ENCODE measurements around the gene LZTS2.
"Not testable (repeated sequence)": the region's sequence is repeated elsewhere in the genome, so short reads cannot be mapped to it uniquely, and the experiment has no call there.

Gene LZTS2

DNA sequence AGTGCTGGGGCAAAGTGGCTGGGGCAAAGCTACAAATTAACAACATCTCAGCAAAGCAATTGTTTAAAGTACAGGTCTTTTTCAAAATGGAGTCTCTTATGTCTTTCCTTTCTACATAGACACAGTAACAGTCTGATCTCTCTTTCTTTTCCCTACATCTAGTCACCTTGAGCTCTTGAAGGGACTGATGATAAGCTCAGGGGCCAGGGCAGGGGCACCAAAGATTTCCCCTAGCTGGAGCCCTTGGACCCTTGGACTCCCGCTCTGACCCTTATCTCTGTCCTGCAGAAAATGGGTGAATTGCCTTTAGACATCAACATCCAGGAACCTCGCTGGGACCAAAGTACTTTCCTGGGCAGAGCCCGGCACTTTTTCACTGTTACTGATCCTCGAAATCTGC, 34.8 kb downstream of the LZTS2 start:
- not testable (repeated sequence) for DNase-seq

DNA sequence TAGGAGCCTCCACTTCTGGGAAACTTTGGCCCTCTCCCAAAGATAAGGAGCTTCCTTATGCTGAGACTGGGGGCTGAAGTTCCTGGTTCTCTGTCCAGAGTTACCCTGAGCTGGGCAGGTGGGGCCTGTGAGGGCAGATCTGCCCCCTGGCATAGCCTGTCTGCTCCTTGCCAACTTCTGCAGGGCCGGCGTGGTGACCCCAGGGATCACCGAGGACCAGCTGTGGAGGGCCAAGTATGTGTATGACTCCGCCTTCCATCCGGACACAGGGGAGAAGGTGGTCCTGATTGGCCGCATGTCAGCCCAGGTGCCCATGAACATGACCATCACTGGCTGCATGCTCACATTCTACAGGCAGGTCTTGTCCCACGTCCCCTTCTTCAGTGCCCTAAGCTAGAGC, 35.7 kb downstream of the LZTS2 start:
- DNase-seq: no peak

GRCh38 chr10:101035916-101036702, 36.5 kb downstream of the LZTS2 start:
- no peak for DNase-seq

DNA sequence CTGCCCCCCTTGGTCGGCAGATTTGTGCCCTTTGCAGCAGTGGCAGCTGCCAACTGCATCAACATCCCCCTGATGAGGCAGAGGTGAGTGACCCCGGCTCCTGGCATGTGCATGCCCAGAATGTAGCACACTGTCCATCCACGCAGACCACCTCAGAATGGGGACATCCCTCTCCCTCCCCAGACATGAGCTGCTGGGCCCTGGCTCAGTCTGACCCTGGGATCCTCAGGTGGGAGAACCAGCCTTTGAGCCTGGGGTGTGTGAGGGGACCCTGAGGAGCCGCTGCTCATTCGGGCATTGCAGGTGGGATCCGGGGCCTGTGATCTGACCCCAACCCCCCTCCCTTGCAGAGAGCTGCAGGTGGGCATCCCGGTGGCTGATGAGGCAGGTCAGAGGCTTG, 37.1 kb downstream of the LZTS2 start:
- DNase-seq: no peak

- no peak for DNase-seq
Observed at GRCh38 chr10:101038484-101038883, 38.9 kb downstream of the LZTS2 start.

GRCh38 chr10:101040061-101040460, 40.5 kb downstream of the LZTS2 start:
- no peak for DNase-seq

- DNase-seq: no peak
Observed at GRCh38 chr10:101040851-101041250, 41.2 kb downstream of the LZTS2 start.

DNA sequence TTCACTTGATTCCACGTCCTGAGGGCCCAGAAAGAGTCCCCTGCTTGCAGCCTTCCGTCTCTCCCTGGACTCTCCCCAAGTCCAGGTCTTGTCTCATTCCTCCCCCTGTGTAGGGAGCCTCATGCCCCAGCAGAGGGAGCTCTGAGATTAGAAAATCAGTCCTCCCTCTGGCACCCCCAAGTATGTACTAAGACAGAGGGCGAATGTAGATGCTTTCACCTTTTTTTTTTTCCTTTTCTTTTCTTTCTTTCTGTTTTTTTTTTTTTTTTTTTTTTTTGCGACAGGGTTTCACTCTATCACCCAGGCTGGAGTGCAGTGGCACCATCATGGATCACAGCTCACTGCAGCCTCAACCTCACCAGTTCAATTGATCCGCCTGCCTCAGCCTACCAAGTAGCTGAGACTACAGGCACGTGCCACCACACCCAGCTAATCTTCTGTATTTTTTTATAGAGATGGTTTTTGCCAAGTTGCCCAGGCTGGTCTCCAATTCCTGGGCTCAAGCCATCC, 41.7 kb downstream of the LZTS2 start:
- DNase-seq: peak; percentile 74

- DNase-seq: no peak
Observed at GRCh38 chr10:101042118-101042517, 42.5 kb downstream of the LZTS2 start.

DNA sequence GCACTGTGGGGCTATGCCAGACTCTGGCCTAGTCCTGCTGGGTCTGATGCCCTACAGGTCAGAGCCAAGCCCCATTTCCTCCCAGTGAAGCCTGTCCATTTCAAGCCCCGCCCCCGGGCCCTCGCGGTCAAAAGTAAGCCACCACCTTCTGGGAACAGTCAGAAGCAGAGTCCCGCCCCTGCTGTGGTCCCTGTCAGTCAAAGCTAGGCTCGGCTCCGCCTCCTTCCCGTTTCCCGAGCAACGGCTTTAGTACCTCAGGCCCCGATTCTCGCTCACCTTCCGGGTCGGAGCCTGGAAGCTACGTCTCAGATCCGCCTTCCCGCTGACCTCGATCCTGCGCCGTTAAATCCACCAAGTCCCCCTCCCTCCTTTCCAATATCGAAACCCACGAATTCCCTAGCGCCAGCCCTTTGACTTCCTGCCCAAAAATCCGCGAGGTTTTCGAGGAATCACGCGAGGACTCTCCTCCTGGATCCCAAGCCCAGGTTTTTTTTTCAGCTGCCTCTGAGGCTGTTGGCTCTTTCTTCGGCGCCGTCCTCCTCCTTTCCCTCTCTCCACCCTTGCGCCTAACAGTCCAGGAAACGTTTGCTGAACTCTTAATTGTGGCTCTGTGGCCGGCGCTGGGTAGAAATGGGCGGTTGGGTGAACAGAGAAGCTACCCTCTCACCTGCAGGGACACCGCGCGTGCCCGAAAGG, 43.2 kb downstream of the LZTS2 start:
- DNase-seq: peak; percentile 94

DNA sequence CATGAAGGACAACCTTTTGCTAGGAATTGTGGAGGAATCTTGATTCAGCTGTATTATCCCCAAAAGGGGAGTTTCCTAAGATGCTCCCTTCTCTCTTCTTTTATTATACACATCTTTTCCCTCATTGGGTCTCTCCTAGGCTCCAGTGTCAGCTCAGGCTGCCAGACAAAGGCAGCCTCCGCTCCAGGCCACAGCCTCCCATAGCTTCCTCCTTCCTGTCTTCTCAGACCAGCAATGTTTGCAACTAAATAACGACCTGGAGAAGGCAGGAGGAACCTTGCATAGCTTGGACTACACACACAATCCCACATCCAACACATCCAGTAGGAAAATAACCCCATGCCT, 43.7 kb downstream of the LZTS2 start:
- DNase-seq: no peak

- DNase-seq: no peak
Observed at GRCh38 chr10:101044117-101044516, 44.5 kb downstream of the LZTS2 start.

DNA sequence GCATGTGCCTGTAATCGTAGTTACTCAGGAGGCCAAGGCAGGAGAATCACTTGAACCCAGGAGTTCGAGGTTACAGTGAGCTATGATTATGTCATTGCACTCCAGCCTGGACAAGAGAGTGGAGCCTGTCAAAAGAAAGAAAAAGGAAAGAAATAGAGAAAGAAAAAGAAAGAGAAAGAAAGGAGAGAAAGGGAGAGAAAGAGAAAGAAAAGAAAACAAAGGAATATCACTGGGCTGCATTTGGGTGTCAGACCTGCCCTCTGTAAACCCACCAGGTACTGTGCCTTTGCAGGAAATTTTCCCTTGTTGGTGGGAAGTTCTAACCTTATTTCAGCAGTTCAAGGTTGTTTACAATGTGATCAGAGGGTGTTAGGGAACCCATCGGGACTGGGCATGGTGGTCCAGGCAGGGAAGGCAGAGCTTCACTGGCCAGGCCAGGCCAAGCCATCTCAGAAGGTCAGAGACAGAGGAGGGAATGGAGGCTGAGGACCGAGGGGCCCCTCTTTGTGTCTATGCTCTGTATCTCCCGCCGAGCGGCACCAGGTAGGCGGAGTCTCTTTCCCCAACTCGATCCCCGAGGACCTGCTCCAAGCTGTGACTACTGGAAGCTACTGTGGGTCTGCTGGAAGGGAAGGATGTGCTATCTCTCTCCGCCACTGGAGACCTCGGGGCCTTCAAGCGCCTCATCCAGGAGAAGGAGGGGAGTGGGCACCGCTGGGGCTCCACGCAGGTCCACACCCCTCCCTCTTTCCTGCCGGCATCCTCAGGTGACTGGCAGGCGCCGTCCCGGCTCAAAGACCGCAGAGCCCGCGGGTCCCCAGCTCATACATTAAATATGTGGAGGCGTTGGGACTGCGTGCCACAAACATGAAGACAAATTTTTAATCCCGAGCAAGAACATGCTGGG, 47.0 kb downstream of the LZTS2 start:
- no peak for DNase-seq

DNA sequence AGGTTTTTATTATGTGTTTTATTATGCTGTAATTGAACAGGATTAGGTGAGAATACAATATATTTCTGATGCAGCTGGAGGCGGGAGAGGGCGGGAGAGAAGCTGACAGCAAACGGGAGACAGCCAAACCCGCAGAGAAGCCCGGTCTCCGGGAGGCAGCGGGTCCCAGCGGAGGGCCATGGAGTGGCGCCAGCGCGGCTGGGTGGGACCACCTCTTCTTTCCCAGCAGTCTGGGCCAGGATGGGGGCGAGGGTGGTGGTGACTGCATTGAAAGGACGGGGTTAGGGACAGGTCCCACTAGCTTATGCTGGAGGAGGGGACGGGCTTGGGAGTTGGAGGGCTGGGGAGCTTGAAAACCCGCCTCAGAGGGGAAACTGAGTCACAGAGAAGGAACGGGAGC, 47.7 kb downstream of the LZTS2 start:
- no peak for DNase-seq

DNA sequence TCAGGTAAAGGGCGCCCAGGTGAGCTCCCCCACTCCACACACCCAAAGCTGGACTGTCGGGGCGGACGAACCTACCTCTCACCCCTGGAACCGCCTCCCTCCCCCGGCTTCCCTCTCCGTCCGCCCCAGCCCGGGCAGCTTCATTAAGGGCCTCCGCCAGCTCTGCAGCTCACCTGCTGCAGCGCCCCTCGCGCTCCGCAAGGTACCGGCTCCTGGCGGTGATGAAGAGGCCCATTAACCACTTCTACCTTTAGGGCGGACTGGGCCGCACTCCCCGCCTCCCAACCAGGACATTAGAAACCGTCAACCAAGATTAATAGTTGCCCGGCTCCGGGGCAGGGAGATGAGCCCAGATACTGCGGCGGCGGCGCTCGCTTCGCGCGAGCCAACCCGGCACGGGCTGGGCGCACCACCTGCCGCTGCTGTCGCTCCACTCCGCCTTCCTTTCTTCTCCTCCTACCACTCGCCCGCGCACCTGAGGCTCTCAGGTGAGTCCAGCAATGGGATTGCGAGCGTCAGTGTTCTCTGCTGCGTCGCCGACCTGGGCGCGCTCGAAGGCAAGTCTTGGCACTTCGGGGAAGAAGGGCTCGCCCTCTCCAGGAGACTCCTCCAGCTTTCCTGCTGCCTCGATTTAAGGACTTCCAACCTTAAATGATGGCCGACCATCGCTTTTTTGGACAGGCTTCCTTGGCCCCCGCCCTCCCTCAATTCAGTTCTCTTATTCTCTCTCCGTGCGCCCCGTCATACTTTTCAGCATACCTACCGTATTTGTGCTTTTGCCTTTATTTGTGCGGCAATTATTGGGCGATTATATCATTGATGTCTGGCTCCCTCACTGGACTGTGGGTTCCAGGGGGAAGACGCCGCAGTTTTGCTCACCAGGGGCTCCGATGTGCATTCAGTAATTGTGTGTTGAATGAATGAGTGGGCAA, 48.6 kb downstream of the LZTS2 start:
- DNase-seq: no peak

GRCh38 chr10:101050208-101051069, 50.8 kb downstream of the LZTS2 start:
- peak; percentile 71 for DNase-seq

DNA sequence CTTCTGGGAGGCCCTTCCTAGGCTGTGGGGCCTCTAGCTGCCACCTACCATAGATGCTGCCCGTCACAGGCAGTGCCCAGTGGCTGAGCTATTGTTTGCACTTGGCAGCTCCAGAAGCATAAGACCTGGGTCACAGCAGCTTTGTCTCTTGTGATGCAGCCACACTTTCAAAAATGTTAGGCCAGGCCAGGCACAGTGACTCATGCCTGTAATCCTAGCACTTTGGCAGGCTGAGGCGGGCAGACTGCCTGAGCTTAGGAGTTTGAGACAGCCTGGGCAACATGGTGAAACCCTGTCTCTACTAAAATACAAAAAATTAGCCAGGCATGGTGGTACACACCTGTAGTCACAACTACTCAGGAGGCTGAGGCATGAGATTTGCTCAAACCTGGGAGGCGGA, 52.7 kb downstream of the LZTS2 start:
- DNase-seq: no peak

DNA sequence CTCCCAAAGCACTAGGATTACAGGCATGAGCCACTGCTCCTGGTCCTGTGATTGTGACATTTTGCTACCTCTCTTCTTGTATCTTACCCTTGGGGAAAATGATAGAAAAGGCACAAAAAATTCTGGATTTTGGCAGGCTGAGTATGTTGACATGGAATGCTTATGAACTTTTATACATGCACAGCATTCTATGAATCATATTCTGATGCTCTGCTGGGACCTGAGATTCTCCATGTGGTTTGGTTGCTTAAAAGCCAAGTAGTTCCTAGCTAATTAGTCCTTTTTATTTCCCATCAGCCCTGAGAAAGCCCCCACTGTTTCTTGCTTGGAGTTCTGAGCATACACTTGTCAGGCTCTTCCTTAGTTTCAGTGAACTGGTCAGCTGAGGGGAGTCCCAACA, 53.9 kb downstream of the LZTS2 start:
- no peak for DNase-seq

DNA sequence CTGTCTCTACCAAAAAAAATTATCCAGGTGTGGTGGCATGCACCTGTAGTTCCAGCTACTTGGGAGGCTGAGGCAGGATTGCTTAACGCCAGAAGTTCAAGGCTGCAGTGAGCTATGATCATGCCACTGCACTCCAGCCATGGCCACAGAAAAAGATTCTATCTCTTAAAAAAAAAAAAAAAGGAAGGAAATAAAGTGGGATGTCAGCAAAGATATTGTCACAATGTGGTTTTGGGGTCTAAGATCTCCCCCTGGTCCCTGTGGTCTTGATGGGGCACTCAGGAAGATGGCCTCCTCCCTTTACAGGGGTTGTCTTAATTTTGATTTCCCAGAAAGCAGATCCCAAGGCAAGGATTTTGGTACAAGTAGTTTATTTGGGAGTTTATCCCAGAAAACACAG, 54.7 kb downstream of the LZTS2 start:
- DNase-seq: no peak

GRCh38 chr10:101054876-101055275, 55.3 kb downstream of the LZTS2 start:
- DNase-seq: no peak

DNA sequence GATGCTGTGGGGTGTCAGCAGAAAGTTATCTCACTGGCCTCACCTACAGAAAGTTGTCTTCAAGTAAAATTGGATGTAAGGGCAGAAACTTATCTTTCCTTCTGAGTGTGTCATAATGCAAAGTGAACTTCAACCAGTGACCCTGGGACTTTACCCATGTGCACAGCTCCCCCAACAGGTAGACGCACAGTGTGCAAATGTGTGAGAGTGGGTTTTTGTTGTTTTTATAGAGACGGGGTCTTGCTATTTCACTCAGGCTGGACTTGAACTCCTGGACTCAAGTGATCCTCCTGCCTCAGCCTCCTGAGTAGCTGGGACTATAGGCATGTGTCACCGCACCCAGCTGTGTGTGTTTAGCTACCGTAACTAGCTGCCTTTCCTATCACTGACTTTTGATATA, 55.8 kb downstream of the LZTS2 start:
- DNase-seq: no peak

Data from RPMI8226 (cell line).